ENCODE measurements around the gene BRICD5. TPM values are rescaled to one million over a fixed set of nuclear protein-coding genes. Genes with fewer than 3 reads are reported as not detected.

BRICD5 gene
- total and polyA plus RNA-seq, 3 donors from 2014 or later = 25.1 to 66.5 (median 37.8) TPM

- 88 to 92% methylated on average over 2 to 20 of the region's 28 CpGs for WGBS, 2 donors
Observed at GRCh38 chr16:2235234-2235651, 24.6 kb upstream of the BRICD5 start.

GRCh38 chr16:2234813-2235170, 24.1 kb upstream of the BRICD5 start:
- WGBS, 2 donors = 91 to 100% methylated on average over 1 to 17 of the region's 18 CpGs
- TF ChIP-seq POLR2A (IDR thresholded peaks at IDR 0.05) = no peak
- TF ChIP-seq CTCF (IDR thresholded peaks at IDR 0.05) = no peak
- H3K27me3 ChIP-seq = no peaks in the 10 kb centered on the region

More at GRCh38 chr16:2235234-2235651, 24.6 kb upstream of the BRICD5 start:
- intact Hi-C loops (cut with DNase I; ENCODE audit: low total_unique reads) = no loop called here
- H3K27me3 ChIP-seq = no peaks in the 10 kb centered on the region
- no peak for DNase-seq
- TF ChIP-seq POLR2A (IDR thresholded peaks at IDR 0.05) (no peak), CTCF (IDR thresholded peaks at IDR 0.05) (no peak)
- no peak overlapping the region for H3K27ac ChIP-seq
- no peak overlapping the region for H3K4me3 ChIP-seq
- H3K4me1 ChIP-seq = peaks cover 9% of the 10 kb centered on the region
- H3K9me3 ChIP-seq = no peaks in the 10 kb centered on the region
- H3K36me3 ChIP-seq (ENCODE audit: low read depth, missing control alignments) = no peaks in the 10 kb centered on the region

GRCh38 chr16:2233872-2234812, 23.5 kb upstream of the BRICD5 start:
- TF ChIP-seq POLR2A (IDR thresholded peaks at IDR 0.05) = no peak
- no peak for TF ChIP-seq CTCF (IDR thresholded peaks at IDR 0.05)
- H3K9me3 ChIP-seq = no peaks in the 10 kb centered on the region
- H3K27me3 ChIP-seq = no peaks in the 10 kb centered on the region
- intact Hi-C loops (cut with DNase I; ENCODE audit: low total_unique reads) = no loop called here
- 94 to 96% methylated on average over 9 to 51 of the region's 51 CpGs for WGBS, 2 donors
- H3K36me3 ChIP-seq (ENCODE audit: low read depth, missing control alignments) = no peaks in the 10 kb centered on the region
- H3K27ac ChIP-seq = no peak overlapping the region
- no peak overlapping the region for H3K4me3 ChIP-seq
- no peak for DNase-seq
- H3K4me1 ChIP-seq = peaks cover 9% of the 10 kb centered on the region

More at GRCh38 chr16:2234813-2235170, 24.1 kb upstream of the BRICD5 start:
- Histone ChIP-seq H3K9me3 (no peaks in the 10 kb centered on the region), H3K4me1 (peaks cover 9% of the 10 kb centered on the region), H3K4me3 (no peak overlapping the region), H3K36me3 (ENCODE audit: low read depth, missing control alignments) (no peaks in the 10 kb centered on the region), H3K27ac (no peak overlapping the region)
- intact Hi-C loops (cut with DNase I; ENCODE audit: low total_unique reads) = no loop called here
- DNase-seq = no peak

GRCh38 chr16:2233046-2233775, 22.5 kb upstream of the BRICD5 start:
- Histone ChIP-seq H3K27me3 (no peaks in the 10 kb centered on the region), H3K9me3 (no peaks in the 10 kb centered on the region), H3K4me3 (no peak overlapping the region), H3K36me3 (ENCODE audit: low read depth, missing control alignments) (no peaks in the 10 kb centered on the region), H3K27ac (no peak overlapping the region), H3K4me1 (peaks cover 9% of the 10 kb centered on the region)
- WGBS, 2 donors = 94 to 100% methylated on average over 3 to 28 of the region's 28 CpGs
- TF ChIP-seq CTCF (IDR thresholded peaks at IDR 0.05) (no peak), POLR2A (IDR thresholded peaks at IDR 0.05) (no peak)
- DNase-seq = no peak
- intact Hi-C loops (cut with DNase I; ENCODE audit: low total_unique reads) = no loop called here

Data from testis (tissue), 3 donors.